Measurements from ENCODE around the gene KRT27.

GRCh38 chr17:40763752-40764151 is 18.6 kb downstream of the KRT27 start:
- no peak for TF ChIP-seq CTCF (conservative IDR thresholded peaks at IDR 0.05 in 1 of 2, IDR thresholded peaks at IDR 0.05 in 1 of 2; ENCODE audit: extremely low read depth in 1 of 2, insufficient read depth in 1 of 2, low read depth in 1 of 2, low read length in 2 of 2)
- TF ChIP-seq EZH2 (IDR thresholded peaks at IDR 0.05; ENCODE audit: borderline replicate concordance, low read length) = no peak
